GM18858 (cell line): Measurements from ENCODE around the gene WDSUB1.

Experiments used
- ATAC-seq: cut with Tn5 transposase; IDR thresholded peaks from one replicate; pipeline ENCODE4 v1.9.1; 2021; ENCODE audit not compliant: unreplicated experiment

The WDSUB1 gene

GRCh38 chr2:159225025-159226016 is 61.2 kb downstream of the WDSUB1 start:
- no peak for ATAC-seq

DNA sequence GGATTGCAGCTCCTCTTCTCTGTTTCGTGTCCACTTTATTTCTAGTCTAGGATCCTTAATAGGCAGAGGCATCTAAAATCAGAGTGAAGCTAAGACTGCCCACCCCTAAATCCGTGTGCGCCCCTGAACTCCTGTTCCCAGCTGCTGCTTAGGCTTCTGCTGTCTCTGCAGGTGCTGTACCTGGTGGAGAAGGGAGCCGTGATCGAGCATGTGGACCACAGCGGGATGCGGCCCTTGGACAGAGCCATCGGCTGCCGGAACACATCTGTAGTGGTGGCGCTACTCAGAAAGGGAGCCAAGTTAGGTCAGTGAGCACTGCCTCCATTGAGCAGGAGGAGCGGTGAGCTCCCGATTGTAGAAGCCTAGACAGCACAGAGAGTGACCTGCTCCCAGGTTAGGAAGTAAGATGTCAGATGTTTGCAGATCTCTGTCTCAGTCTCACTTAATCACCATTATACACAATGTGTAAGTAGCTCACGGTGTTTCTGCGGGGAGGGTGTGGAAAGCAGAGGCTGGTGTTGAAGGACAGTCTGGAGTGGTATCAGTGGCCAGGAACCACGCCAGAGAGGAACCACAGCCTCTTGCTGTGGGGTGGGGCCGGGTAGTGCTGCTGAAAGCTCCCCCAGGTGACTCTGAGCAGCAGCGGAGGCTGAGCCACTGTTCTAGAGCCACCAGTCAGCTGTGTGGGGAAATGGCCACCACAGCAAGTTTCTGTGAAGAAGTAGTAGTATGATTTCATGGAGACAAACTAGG is 62.3 kb downstream of the WDSUB1 start:
- no peak for ATAC-seq

DNA sequence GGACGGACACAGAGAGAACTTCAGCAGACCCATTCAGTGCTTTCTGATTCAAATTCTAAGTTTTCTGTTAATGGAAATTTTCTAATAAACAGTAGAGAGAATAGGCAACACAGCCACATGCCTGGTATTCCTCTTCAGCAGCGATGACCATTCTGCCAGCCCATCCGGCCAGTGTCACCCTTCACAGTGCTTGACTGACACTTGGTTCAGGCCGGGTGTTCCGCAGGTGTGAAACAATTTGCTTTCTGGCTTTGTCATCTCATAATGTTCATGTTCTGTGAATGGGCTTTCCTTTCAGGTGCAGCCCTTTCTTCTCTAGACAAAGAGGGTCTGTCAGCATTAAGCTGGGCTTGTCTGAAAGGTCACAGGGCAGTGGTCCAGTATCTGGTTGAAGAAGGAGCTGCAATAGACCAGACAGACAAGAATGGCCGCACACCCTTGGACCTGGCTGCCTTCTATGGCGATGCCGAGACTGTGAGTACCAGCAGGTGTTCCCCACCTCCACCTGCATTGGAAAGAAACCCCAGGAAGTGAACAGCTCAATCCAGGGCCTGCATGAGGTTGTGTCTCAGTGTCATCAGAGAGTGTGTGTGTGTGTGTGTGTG is 67.0 kb downstream of the WDSUB1 start:
- no peak for ATAC-seq

- no peak for ATAC-seq
Measured at GRCh38 chr2:159218389-159218788, 68.1 kb downstream of the WDSUB1 start.

DNA sequence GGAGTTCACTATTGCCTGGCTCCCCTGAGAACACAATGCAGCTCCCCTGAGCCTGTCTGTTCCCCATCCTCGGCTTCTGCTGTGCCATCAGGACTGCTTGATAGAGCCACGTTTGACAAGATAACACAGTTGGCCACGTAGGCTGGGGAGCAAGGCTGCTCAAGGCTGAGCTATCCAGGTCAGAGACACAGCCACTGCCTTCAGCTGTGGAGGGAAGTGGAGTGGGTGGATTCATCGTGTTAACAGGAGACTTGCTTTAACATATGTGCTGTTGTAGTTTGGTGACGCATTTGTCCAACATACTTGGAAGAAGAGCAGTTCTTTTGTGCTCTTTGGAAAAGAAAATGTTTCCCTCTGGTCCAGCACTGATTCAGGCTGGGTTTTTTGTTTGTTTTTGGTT is 68.8 kb downstream of the WDSUB1 start:
- no peak for ATAC-seq

GRCh38 chr2:159215116-159215515 is 71.4 kb downstream of the WDSUB1 start:
- no peak for ATAC-seq

- no peak for ATAC-seq
Measured at GRCh38 chr2:159214325-159214865, 72.1 kb downstream of the WDSUB1 start.

GRCh38 chr2:159213296-159213695 is 73.2 kb downstream of the WDSUB1 start:
- ATAC-seq = no peak

GRCh38 chr2:159211447-159212396 is 74.8 kb downstream of the WDSUB1 start:
- ATAC-seq = no peak

- ATAC-seq = no peak
Measured at GRCh38 chr2:159209341-159210306, 76.9 kb downstream of the WDSUB1 start.

GRCh38 chr2:159208438-159208837 is 78.1 kb downstream of the WDSUB1 start:
- no peak for ATAC-seq

- no peak for ATAC-seq
Measured at GRCh38 chr2:159206736-159207380, 79.6 kb downstream of the WDSUB1 start.

GRCh38 chr2:159204381-159205144 is 81.9 kb downstream of the WDSUB1 start:
- ATAC-seq = no peak

GRCh38 chr2:159202568-159203071 is 83.9 kb downstream of the WDSUB1 start:
- ATAC-seq = no peak

- peak; percentile 99 for ATAC-seq
Measured at GRCh38 chr2:159201360-159202063, 85.0 kb downstream of the WDSUB1 start.

- ATAC-seq = no peak
Measured at GRCh38 chr2:159200498-159200897, 86.0 kb downstream of the WDSUB1 start.
